Measurements from ENCODE around the gene PRRT3. TPM values are rescaled to one million over a fixed set of nuclear protein-coding genes. Genes with fewer than 3 reads are reported as not detected.

Gene PRRT3
- total RNA-seq, 1 donor from 2014 or later, result 13.5 TPM

DNA sequence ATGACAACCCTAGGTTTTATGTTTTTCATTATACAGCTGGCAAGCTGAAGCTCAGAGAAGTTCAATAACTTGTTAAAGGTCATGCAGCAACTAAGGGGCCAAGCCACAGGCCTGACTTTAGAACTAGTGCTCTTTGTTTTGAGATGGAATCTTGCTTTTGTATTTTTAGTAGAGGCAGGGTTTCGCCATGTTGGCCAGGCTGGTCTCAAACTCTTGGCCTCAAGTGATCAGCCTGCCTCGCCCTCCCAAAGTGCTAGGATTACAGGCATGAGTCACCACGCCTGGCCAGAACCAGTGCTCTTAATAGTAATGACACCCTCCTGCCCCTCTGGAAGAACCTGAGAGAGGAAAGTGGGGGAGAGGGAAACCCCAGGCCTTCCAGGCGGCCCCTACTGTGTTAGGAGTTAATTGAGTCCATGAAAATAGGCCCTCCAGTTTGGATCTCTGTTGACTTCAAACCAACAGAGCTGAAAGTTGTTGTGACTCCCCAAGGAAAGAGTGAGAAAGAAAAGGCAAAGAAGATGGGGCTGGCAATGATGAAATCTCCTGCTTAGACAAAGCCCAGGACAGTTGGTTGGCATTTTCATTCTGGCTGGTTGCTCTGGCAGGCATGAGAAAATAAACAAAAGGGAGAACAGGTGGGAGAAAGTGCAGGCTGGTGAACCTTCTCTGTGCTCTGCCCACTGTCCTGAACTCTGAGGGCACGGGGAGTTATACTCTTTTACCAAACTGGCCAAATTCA, 3.6 kb upstream of the PRRT3 start:
- no peaks in the 10 kb centered on the region for H3K27me3 Mint-ChIP-seq
- peak overlapping the region; percentile 26 for H3K27ac Mint-ChIP-seq
- H3K9me3 Mint-ChIP-seq, result no peaks in the 10 kb centered on the region
- DNase-seq, result no peak
- H3K4me1 Mint-ChIP-seq, result peaks cover 12% of the 10 kb centered on the region
- intact Hi-C loops (cut with micrococcal nuclease), result no loop called here
- no peaks in the 10 kb centered on the region for H3K36me3 Mint-ChIP-seq (ENCODE audit: low read depth)
- H3K4me3 Mint-ChIP-seq, result no peak overlapping the region

DNA sequence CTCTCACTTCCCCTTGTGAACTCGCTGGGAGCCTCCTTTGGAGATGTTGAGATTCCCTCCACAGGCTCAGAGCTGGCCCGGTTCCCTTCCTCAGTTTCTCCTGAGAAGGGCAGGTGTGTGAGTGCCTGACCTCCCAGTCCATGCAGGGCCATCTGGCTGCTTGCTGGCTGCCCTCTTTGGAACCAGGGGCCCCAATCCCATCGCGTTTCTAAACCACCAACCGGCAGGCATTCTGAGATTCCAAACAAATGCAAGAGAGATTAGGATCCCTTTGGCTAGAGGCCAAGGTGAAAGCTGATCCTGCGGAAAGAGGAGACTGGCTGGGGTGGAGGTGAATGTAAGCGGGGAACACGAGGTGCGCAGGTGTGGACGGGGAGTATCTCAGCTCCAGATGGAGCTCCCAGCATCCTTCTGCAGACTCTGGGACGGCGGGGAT, 2.9 kb upstream of the PRRT3 start:
- no peak for DNase-seq
- Mint-ChIP-seq H3K4me3 (no peak overlapping the region), H3K4me1 (peaks cover 12% of the 10 kb centered on the region), H3K27me3 (no peaks in the 10 kb centered on the region), H3K27ac (no peak overlapping the region), H3K9me3 (no peaks in the 10 kb centered on the region), H3K36me3 (ENCODE audit: low read depth) (peaks cover 2% of the 10 kb centered on the region)
- intact Hi-C loops (cut with micrococcal nuclease), result no loop called here

DNA sequence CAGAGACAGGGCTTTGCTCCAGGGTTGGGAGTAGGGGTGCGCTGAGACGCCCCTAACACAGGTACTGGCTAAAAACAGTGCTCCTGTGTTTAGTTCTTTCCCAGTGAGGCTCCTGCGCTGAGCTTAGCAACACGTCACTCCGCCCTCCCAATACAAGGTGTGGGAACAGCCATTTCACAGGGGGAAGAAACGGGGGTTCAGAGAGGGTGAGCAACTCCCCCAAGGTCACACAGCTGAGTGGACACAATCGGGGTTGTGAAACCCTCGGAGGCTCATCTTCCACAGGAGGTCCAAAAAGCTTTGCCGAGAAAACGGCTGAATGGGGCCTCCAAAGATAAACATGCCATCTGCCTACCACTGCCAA, 628 bp downstream of the PRRT3 start:
- intact Hi-C loops (cut with micrococcal nuclease), result loop anchor here (5.0 kb wide), 1 partner anchor 109 kb away; the partner anchor contains the start of gene RPUSD3
- Mint-ChIP-seq H3K4me3 (peak overlapping the region; percentile 83), H3K27me3 (no peaks in the 10 kb centered on the region), H3K9me3 (no peaks in the 10 kb centered on the region), H3K36me3 (ENCODE audit: low read depth) (peaks cover 2% of the 10 kb centered on the region), H3K4me1 (peaks cover 12% of the 10 kb centered on the region), H3K27ac (peak overlapping the region; percentile 68)
- DNase-seq, result no peak

DNA sequence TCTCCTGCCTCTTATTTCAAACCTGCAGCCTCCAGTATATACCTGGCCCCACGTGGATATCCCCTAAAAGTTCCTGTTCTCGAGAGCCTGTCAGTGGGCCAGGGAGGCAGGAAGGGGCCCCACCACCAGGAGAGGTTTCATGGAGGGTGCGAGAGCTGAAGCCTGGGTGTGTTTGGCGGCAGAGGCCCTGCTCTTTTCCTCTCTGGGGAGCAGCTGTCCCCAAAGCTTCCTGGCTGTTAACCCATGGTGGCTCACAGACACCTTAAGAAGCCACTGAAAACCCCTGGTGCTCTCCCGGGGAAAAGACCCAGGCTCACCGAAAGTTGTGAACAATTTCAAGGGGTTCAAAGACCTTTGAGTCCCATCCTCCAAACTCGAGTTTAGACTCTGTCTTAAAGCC, 1.1 kb downstream of the PRRT3 start:
- Mint-ChIP-seq H3K9me3 (no peaks in the 10 kb centered on the region), H3K4me3 (peak overlapping the region; percentile 83), H3K4me1 (peaks cover 14% of the 10 kb centered on the region), H3K27me3 (no peaks in the 10 kb centered on the region), H3K36me3 (ENCODE audit: low read depth) (peaks cover 4% of the 10 kb centered on the region), H3K27ac (peak overlapping the region; percentile 68)
- intact Hi-C loops (cut with micrococcal nuclease), result loop anchor here (5.0 kb wide), 1 partner anchor 109 kb away; the partner anchor contains the start of gene RPUSD3
- no peak for DNase-seq

DNA sequence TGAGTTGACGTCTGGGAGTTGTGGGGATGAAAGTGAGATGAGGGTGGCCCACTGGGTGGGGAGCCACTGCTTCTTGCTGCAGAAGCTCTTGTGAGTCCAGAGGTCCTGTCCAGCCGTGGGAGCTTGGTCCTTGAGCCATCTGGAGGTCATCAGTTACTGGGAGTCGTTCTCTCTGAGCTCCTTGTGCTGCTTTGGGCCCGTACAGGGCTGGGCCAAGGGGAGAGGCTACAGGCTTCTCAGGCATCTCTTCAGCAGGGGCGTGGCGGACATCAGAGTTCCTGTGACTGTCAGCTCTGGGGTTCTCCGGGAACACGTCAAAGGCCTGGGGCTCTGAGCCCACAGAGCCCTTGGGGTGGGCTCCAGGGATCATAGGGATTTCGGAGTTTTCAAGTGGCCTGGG, 2.6 kb downstream of the PRRT3 start:
- Mint-ChIP-seq H3K4me1 (peaks cover 16% of the 10 kb centered on the region), H3K27me3 (no peaks in the 10 kb centered on the region), H3K9me3 (no peaks in the 10 kb centered on the region), H3K4me3 (no peak overlapping the region), H3K36me3 (ENCODE audit: low read depth) (peaks cover 7% of the 10 kb centered on the region), H3K27ac (no peak overlapping the region)
- intact Hi-C loops (cut with micrococcal nuclease), result loop anchor here (5.0 kb wide), 2 partner anchors 57 to 107 kb away; partner anchors contain the start of genes JAGN1 and RPUSD3
- no peak for DNase-seq

DNA sequence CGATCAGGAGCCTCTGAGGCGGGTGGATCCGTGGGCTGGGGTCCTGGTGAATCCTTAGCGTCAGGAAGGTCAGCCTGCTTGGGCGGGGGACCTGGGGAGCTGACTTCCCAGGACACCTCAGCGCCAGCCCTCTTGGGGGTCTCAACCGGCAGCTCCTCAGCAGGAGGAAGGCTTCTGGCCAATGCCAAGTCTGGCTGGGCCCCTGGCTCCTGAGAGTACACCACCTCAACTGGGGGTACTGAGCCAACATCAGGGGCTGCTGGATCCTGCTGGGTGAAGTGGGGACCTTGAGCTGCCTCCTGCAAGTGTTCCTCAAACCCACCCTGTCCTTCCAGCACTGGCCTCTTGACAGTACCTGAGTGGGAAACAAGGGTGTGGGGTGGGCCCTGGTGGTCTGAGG, 3.1 kb downstream of the PRRT3 start:
- no peaks in the 10 kb centered on the region for H3K27me3 Mint-ChIP-seq

DNA sequence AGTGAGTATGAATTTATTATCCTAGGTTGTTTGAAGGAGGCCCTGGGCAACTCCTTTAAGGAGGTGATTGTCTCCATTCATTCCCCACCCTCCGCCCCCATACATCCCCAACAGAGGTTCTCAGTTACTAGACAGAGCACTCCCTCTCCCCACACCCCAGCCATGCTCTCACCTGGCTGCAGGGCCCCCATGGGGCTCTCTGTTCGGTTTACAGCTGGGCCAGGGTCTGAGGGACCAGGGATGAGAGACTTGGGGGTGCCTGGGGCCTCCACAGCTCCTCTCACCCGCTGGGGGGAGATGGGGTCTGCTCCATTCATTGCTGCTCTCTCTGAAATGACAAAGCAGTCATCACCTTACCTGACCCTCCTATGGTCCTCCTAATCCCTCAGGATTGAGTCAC, 3.6 kb downstream of the PRRT3 start:
- Mint-ChIP-seq H3K4me3 (no peak overlapping the region), H3K27ac (no peak overlapping the region), H3K36me3 (ENCODE audit: low read depth) (peaks cover 11% of the 10 kb centered on the region), H3K4me1 (peaks cover 16% of the 10 kb centered on the region), H3K27me3 (no peaks in the 10 kb centered on the region), H3K9me3 (no peaks in the 10 kb centered on the region)
- DNase-seq, result no peak
- intact Hi-C loops (cut with micrococcal nuclease), result loop anchor here (5.0 kb wide), 1 partner anchor 56 kb away; the partner anchor contains the start of gene JAGN1

More for the DNA sequence above, 3.1 kb downstream of the PRRT3 start:
- Mint-ChIP-seq H3K36me3 (ENCODE audit: low read depth) (peaks cover 10% of the 10 kb centered on the region), H3K9me3 (no peaks in the 10 kb centered on the region), H3K4me3 (no peak overlapping the region), H3K27ac (no peak overlapping the region), H3K4me1 (peaks cover 16% of the 10 kb centered on the region)
- intact Hi-C loops (cut with micrococcal nuclease), result loop anchor here (5.0 kb wide), 1 partner anchor 57 kb away; the partner anchor contains the start of gene JAGN1
- no peak for DNase-seq

DNA sequence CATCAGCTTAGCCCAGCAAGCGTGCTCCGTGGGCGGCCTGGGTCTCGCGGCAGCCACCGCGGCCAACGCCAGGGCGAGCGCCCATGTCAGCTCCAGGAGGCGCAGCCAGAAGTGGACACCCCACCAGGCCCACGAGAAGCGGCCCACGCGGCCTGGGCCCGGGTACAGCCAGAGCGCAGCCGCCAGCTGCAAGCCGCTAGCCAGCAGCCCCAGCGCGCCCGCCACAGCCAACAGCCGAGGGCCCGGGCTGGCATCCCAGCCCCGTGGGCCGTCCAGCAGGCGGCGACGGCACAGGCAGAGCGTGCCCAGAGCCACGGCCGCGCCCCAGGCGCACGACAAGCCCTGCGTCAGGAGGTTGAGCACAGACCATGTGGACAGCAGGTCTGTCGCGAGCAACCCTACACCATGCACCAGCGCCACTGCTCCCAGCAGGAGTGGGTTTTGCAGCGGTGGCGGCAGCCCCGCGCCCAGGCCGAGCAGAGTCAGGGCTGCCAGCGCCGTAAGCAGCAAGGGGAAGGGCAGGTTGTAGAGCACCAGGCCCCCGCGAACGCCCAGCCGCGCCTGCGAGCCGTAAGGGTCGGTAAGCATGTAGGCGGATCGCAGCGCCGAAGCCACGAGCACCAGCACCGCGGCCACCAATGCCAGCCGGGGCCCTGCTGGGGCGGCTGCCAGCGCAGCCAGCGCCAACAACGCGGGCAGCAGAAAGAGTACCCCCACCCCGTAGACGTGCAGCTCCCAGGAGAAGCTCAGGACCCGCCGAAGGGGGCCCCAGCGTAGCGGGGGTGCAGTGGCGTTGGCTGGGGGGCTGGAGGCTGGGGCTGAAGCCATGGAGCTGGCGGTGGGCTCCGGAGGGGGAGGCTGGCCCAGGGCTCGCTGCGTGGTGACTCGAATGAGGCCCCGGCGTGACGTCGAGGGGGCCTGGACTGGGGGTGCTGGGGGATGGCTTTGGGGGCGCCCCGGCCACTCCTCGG, 4.9 kb downstream of the PRRT3 start:
- intact Hi-C loops (cut with micrococcal nuclease), result loop anchor here (5.0 kb wide), 1 partner anchor 55 kb away; the partner anchor contains the start of gene JAGN1
- DNase-seq, result no peak
- no peak overlapping the region for H3K27ac Mint-ChIP-seq
- H3K27me3 Mint-ChIP-seq, result no peaks in the 10 kb centered on the region
- H3K9me3 Mint-ChIP-seq, result no peaks in the 10 kb centered on the region
- peaks cover 17% of the 10 kb centered on the region for H3K36me3 Mint-ChIP-seq (ENCODE audit: low read depth)
- H3K4me3 Mint-ChIP-seq, result no peak overlapping the region
- H3K4me1 Mint-ChIP-seq, result peaks cover 16% of the 10 kb centered on the region

DNA sequence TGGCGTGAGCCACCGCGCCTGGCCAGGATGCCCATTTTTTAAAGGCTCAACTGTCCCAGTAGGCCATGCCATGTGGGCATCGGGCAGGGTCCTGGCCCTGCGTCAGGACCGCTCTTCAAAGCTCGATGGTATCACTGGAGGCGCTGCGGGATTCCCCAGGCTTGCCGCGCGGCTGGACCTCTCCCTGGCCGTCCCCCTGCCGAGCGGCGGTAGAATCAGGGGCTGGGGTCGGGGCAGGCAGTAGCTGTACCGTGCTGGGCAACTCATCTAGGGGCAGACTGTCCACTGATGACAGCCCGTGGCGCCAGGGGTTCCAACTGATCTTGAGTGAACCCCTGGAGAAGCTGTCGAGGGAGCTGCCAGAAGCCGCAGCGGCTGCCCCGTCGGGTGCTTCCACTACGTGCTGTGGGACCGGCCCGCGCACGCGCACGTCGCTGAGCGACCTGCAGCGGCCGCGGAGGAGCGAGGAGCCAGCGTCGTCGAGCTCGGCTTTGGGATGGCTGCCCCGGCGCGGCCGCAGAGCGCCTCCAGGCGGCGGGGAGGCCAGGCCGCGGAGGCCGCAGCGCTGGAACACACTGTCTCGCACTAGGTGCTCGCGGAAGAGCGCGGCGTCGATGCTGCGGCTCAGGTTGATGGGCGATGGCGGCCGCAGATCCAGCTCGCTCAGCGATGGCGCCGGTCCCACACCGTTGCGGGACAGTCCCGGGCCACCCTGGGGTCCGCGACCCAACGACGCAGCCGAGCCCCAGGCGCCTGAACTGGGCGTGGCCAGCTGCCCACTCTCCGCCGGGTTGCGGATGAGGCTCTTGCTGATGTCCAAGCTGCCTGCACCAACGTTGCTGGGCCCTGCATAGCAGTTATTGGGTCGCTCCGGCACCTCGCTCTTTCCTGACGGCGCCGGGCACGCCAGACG, 5.8 kb downstream of the PRRT3 start:
- Mint-ChIP-seq H3K27me3 (no peaks in the 10 kb centered on the region), H3K9me3 (no peaks in the 10 kb centered on the region), H3K27ac (peak overlapping the region; percentile 87), H3K4me3 (peak overlapping the region; percentile 91), H3K36me3 (ENCODE audit: low read depth) (peaks cover 19% of the 10 kb centered on the region), H3K4me1 (peaks cover 13% of the 10 kb centered on the region)
- peak; percentile 97 for DNase-seq
- intact Hi-C loops (cut with micrococcal nuclease), result loop anchor here (1.0 to 5.0 kb wide), 3 partner anchors 13 to 80 kb away; partner anchors contain the start of genes CRELD1, FANCD2 and JAGN1

DNA sequence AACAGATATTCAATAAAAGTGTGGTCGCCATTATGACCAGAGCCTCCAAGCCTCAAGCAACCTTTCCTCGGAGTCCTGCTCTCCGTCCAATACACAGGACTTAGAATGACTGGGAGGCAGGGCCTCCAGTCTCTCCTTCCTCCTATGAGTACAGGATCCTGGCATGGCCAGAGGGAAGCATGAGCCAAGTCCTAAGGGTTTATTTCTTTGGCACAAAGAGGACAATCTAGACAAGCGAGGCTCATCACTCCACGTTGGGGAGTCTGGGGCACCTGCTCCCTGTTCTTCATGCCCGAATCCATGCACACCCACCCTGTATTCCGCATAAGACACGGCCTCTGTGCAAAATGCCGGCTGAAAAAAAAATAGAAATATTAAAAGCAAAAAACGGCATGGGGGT, 6.8 kb downstream of the PRRT3 start:
- no peaks in the 10 kb centered on the region for H3K9me3 Mint-ChIP-seq
- intact Hi-C loops (cut with micrococcal nuclease), result loop anchor here (5.0 kb wide), 1 partner anchor 53 kb away; the partner anchor contains the start of gene JAGN1
- peaks cover 27% of the 10 kb centered on the region for H3K36me3 Mint-ChIP-seq (ENCODE audit: low read depth)
- DNase-seq, result no peak
- peaks cover 6% of the 10 kb centered on the region for H3K4me1 Mint-ChIP-seq
- H3K27ac Mint-ChIP-seq, result peak overlapping the region; percentile 29
- H3K4me3 Mint-ChIP-seq, result peak overlapping the region; percentile 63
- H3K27me3 Mint-ChIP-seq, result no peaks in the 10 kb centered on the region

DNA sequence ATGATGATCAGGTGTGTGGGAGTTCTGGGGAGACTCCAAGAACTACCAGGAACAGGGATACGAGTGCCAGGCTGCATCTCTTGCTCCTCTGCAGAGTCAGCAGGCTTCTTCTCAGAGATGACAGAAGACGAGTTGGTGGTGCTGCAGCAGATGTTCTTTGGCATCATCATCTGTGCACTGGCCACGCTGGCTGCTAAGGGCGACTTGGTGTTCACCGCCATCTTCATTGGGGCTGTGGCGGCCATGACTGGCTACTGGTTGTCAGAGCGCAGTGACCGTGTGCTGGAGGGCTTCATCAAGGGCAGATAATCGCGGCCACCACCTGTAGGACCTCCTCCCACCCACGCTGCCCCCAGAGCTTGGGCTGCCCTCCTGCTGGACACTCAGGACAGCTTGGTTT, 7.9 kb downstream of the PRRT3 start:
- Mint-ChIP-seq H3K36me3 (ENCODE audit: low read depth) (peaks cover 26% of the 10 kb centered on the region), H3K9me3 (no peaks in the 10 kb centered on the region), H3K27ac (peak overlapping the region; percentile 32), H3K4me1 (peaks cover 6% of the 10 kb centered on the region), H3K27me3 (no peaks in the 10 kb centered on the region), H3K4me3 (no peak overlapping the region)
- DNase-seq, result no peak
- intact Hi-C loops (cut with micrococcal nuclease), result no loop called here

DNA sequence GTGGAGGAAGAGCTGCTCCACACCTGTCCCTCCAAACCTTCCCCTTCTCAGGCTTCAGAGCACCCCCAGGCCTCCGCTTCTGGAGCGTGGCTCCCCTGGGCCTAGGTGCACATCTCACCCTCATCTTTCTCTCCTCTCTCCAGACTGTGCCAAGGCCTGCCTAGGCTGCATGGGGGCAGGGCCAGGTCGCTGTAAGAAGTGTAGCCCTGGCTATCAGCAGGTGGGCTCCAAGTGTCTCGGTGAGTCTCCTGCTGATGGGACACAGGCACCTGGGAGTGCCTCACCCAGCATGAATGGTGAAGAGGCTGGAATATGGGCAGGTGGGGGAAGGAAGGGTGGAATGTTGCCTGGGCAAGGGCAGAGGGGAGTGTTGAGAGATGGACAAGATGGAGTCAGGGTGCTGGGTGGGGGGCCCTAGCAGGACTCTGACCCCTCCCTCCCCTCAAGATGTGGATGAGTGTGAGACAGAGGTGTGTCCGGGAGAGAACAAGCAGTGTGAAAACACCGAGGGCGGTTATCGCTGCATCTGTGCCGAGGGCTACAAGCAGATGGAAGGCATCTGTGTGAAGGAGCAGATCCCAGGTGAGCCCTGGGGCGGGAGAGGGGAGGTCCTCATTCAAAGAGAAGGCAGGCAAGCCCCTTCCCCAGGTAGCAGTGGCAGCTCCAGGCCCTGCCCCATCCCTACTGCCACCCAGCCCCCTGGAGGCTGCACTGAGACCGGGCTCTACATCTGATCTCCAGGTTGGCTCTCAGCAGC, 9.1 kb downstream of the PRRT3 start:
- Mint-ChIP-seq H3K4me1 (peaks cover 6% of the 10 kb centered on the region), H3K36me3 (ENCODE audit: low read depth) (peaks cover 29% of the 10 kb centered on the region), H3K27me3 (no peaks in the 10 kb centered on the region), H3K9me3 (no peaks in the 10 kb centered on the region), H3K4me3 (no peak overlapping the region), H3K27ac (peak overlapping the region; percentile 15)
- no peak for DNase-seq
- intact Hi-C loops (cut with micrococcal nuclease), result no loop called here

Measured in activated CD4-positive, alpha-beta T cell treated with anti-CD3 and anti-CD28 coated beads, Interleukin-2, amount 10 ng/mL, durations not matched to agents 24 days and 14 days (primary cell).